GM12892 (cell line): ENCODE measurements around the gene ORC4.
"Not testable (repeated sequence)": the region's sequence is repeated elsewhere in the genome, so short reads cannot be mapped to it uniquely, and the experiment has no call there.

Experiments
- DNase-seq: peaks from one replicate; pipeline ENCODE4 v3.0.0; 2011; ENCODE audit not compliant: insufficient read length
- FAIRE-seq: peaks from 2 replicates; lab custom pipeline; 2011; peaks lifted over from hg19 to GRCh38; lab: Jason Lieb, UNC
- POLR2A ChIP-seq: IDR thresholded peaks from 2 replicates; pipeline ENCODE4 v1.6.1; 2011; ENCODE audit warnings: low read depth, low read length, control low read depth
- POLR2AphosphoS5 ChIP-seq: IDR thresholded peaks from 2 replicates; pipeline ENCODE4 v1.6.1; 2011; ENCODE audit warnings: low read depth, low read length, control low read depth
- TAF1 ChIP-seq: IDR thresholded peaks from 2 replicates; pipeline ENCODE4 v1.6.1; 2011; ENCODE audit warnings: low read depth, mild to moderate bottlenecking, control low read depth, low read length, borderline replicate concordance

The ORC4 gene

DNA sequence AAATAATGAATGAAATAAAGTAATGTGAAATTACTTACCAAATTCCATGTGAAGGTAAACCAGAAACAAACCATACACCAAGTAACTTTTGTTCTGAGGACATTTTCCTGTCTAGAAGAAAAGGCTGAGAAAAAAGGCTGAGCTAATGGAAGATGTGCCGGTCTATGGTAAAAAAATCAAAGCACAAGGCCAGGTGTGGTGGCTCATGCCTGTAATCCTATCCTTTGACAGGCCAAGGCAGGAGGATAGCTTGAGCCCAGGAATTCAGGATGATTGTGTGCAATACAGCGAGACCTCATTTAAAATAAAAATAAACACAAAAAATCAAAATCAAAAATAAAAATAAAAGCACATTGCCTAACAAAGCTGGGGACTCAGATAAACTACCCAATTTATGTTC is 6.7 kb downstream of the ORC4 start:
- no peak for DNase-seq
- TF ChIP-seq POLR2A (no peak), POLR2AphosphoS5 (no peak), TAF1 (no peak)
- no peak for FAIRE-seq

DNA sequence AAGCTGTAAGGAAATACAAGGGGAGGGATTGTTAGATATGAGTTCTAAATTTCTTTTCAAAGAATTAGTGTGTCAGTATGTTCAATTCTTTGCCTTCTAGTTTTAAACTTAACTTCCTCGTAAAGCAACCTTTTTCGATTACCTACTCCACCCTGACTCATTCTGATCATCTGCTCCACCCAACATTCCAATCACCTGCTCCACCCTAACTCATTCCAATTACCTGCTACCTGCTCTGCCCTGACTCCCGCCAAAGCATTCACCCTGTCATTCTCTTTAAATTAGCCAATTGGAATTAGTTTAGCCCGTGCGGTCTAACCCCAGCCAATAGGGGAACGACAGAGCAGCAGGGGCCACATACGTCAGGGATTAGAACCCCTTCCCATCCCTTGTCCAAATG is 12.1 kb downstream of the ORC4 start:
- not testable (repeated sequence) for DNase-seq

DNA sequence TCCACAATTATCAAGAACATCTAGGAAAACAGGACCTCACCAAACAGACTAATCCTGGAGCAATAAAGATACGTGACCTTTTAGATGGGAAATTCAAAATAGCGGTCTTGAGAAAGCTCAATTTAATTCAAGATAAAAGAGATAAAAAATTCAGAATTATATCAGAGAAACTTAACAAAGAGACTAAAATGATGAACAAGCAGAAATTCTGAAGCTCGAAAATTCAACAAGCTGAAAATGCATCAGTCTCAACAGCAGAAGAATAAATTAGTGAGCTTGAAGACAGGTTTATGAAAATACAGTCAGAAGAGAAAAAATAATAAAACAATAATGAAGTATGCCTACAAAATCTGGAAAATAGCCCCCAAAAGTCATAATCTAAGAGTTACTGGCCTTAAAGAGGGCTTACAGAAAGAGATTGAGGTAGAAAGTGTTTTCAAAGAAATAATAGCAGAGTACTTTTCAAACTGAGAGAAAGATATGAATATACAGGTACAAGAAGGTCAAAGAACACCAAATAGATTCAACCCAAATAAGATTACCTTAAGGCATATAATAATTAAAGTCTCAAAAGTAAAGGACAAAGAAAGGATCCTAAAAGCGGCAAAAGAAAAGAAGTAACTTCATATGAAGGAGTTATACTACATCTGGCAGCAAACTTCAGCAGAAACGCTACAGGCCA is 13.2 kb downstream of the ORC4 start:
- TF ChIP-seq POLR2A (no peak), TAF1 (no peak), POLR2AphosphoS5 (no peak)
- DNase-seq (no peak), FAIRE-seq (no peak)

More for the DNA sequence above, 12.1 kb downstream of the ORC4 start:
- FAIRE-seq = not testable (repeated sequence)

DNA sequence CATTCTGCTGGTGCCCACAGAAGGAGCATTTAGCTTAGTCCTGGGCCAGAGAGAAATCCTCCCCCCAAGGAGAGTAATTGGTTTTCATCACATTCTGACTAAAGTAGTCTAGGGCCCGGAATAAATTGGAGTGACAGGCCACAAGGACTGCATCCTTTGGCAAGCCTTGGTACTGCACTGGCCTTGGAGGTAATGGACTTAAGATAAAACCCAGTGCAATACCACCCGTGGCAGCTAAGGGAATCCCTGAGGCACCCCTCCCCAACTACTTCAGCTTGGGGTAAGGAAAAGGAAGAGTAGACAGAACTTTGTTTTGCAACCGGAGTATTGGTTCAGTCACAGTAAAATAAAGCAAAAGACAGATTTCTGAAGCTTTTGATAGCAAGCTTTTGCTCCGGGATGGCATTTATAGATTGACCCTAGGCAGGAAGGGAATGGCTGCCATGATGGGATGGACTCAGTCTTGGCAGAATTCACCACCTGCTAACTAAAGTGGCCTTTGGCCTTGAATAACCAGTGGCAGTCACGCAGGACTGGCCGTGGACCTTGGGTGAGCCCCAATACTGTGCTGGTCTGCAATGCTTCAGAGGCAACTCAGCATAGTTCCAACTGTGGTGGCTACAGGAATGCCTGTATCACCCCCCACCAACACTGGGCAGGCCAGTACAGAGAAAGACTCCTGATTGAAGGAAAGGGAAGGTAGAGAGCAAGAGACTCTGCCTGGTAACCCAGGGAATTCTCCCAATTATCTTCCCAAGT is 14.1 kb downstream of the ORC4 start:
- FAIRE-seq = no peak
- no peak for TF ChIP-seq POLR2A
- no peak for TF ChIP-seq POLR2AphosphoS5
- no peak for TF ChIP-seq TAF1
- no peak for DNase-seq

DNA sequence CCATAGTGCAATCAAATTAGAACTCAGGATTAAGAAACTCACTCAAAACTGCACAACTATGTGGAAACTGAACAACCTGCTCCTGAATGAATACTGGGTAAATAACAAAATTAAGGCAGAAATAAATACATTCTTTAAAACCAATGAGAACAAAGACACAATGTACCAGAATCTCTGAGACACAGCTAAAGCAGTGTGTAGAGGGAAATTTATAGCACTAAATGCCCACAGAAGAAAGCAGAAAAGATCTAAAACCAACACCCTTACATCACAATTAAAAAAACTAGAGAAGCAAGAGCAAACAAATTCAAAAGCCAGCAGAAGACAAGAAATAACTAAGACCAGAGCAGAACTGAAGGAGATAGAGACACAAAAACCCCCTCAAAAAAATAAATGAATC is 18.1 kb downstream of the ORC4 start:
- not testable (repeated sequence) for DNase-seq

DNA sequence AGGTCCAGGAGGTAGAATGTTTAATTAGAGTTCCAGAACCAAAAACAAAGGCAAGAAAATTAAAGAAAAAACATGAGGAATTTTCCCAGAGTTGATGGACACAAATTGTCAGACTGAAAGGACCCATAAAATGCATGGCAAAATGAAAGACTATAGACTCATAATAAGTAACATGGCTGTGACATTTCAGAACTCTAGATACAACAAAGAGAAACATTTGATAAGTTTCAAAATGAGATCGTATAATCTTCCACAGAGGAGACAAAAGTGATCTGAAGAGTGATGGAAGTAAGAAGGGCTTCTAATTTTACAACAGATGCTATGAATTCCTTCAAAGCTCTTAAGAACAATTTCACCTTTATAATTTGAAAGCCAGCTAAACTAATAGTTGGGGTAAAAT is 20.4 kb downstream of the ORC4 start:
- FAIRE-seq (no peak), DNase-seq (no peak)
- TF ChIP-seq POLR2A = no peak

More for the DNA sequence above, 18.1 kb downstream of the ORC4 start:
- not testable (repeated sequence) for FAIRE-seq

DNA sequence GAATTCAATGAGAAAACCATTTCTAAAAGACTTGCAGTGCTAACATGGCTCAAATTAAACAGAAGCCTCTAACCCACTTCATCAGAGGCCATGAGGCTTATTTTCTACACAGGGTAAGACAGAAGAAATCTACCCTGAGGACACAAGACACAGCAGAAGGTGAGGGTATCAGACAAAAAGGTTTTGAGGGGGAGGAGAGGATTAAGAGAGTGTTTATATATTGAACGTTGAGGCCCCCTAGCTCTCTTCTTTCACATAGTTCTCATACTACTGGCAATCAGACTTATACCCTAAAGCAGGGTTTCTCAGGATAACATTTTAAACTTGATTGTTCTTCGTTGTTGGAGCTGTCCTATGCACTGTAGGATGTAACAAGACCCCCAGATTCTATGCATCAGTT is 21.4 kb downstream of the ORC4 start:
- TF ChIP-seq POLR2A (no peak), TAF1 (no peak), POLR2AphosphoS5 (no peak)
- FAIRE-seq (no peak), DNase-seq (no peak)

DNA sequence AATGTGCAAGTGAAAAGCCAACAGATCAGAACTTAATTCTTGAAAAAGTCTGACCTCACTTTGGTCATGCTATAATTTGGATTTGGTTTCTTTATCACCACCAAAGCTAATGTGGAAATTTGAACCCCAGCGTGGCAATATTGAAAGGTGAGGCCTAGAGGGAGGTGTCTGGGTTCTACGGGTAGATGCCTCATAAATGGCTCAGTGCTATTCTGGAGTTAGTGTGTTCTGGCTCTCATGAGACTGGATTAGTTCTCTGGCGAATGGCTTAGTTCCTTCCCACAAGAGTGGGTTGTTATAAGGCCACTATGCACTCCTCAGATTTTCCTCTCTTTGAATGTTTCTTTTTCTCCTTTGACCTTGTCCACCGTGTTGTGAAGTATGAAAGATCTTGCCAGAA is 22.3 kb downstream of the ORC4 start:
- DNase-seq (no peak), FAIRE-seq (no peak)
- TF ChIP-seq POLR2A (no peak), TAF1 (no peak), POLR2AphosphoS5 (no peak)

DNA sequence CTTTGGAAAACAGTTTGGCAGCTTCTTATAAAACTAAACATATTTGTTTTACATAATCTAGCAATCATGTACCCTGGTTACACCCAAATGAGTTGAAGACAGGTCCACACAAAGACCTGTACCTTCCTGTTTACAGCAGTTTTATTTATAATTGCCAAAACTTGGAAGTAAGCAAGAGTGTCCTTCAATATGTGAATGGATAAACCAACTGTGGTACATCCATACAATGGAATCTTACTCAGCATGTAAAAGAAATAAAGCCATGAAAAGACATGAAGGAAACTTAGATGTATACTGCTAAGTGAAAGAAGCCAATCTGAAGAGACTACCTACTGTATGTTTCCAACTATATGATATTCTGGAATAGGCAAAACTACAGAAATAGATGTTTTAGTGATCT is 23.7 kb downstream of the ORC4 start:
- TF ChIP-seq POLR2AphosphoS5 = no peak
- TF ChIP-seq TAF1 = no peak
- no peak for TF ChIP-seq POLR2A
- FAIRE-seq = no peak
- DNase-seq = no peak

DNA sequence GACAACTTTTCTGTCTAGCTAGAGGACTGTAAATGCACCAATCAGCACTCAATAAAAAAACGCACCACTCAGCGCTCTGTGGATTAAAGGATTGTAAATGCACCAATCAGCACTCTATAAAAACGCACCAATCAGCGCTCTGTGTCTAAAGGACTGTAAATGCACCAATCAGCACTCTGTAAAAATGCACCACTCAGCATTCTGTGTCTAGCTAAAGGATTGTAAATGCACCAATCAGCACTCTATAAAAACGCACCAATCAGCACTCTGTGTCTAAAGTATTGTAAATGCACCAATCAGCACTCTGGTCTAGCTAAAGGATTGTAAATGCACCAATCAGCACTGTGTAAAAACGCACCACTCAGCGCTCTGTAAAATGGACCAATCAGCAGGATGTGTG is 25.6 kb downstream of the ORC4 start:
- DNase-seq, FAIRE-seq: not testable (repeated sequence)

DNA sequence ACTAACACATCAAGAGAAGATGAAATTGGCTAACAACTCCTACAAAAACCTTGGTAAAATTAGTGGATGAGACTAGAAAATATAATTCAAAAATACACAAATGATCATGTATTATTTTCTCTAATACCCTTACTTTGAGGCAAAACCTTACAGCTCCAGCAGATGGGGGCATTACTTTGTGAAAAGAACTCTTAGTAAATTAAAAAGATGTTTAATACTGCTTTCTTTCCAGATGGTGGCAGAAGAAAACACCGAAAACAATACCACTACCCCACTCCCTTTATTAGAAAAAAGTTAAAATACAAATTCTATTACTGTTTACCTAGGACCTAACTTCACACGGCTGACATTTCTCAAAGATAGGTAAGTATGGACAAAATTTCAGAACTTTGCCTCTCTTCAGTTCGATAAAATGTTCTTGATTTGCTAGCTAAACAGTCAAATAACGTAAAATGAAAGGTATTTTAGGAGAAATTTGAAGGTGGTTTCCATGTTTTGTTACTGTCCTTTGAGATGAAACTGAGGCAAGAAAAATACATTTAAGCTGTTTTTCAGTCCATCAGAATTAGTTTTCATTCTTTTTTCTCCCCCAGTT is 30.6 kb downstream of the ORC4 start:
- TF ChIP-seq POLR2AphosphoS5 (no peak), TAF1 (no peak), POLR2A (no peak)
- peak; percentile 9 for DNase-seq
- FAIRE-seq = no peak

DNA sequence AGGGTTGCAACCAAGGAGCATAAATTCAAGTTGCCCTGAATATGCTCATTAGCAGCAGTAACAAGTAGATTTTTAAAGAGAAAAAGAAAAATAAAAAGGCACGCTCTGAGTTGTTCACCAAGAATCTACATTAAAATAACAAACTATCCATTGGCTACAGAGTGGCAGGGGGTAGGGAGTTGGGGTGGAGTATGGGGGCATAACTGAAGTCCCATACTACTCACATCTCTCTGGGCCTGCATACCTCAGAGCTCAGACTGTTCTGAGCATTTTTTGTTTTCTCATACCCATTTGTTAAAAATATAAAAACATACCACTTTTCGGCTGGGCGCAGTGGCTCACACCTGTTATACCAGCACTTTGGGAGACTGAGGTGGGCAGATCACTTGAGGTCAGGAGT is 31.4 kb downstream of the ORC4 start:
- FAIRE-seq (no peak), DNase-seq (no peak)
- TF ChIP-seq POLR2A (no peak), POLR2AphosphoS5 (no peak), TAF1 (no peak)

DNA sequence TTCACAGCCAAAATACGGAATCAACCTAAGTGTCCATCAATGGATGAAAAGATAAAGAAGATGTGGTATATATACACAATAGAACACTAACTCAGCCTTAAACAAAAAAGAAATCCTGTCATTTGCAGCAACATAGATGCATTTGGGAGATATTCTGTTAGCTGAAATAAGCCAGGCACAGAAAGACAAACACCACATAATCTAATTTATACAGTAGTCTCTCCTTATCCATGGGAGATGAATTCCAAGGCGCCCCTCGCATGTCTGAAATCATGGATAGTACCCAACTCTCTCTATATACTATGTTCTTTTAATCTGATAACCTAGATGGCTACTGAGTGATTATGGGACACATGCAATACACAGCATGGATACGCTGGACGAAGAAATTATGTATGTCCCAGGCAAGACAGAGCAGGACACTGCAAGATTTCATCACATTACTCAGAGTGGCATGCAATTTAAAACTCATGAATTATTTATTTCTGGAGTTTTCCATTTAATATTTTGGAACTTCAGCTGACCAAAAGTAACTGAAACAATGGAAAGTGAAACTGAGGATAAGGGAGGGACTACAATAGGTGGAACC is 39.5 kb downstream of the ORC4 start:
- TF ChIP-seq TAF1 = no peak
- TF ChIP-seq POLR2AphosphoS5 = no peak
- TF ChIP-seq POLR2A = no peak
- DNase-seq (no peak), FAIRE-seq (peak; percentile 21)
